Body of pancreas (tissue), 4 donors: ENCODE data around the gene ARHGAP15.

Source experiments
- CTCF ChIP-seq, 7 experiments: fragments of 450-650 bp in 4 of 7; fragments of 200-600 bp in 3 of 7; sonication (generic) in 3 of 7; IDR thresholded peaks; one replicate each; pipeline ENCODE4 v1.5.1; 2016 to 2019; ENCODE audit warnings: antibody characterized with exemption in 7 of 7
- POLR2A ChIP-seq, 3 donors: fragments of 450-650 bp; IDR thresholded peaks; one replicate each; pipeline ENCODE4 v1.6.1; 2016; ENCODE audit warnings: antibody characterized with exemption in 3 of 3, mild to moderate bottlenecking in 2 of 3

- TF ChIP-seq CTCF (IDR thresholded peaks at IDR 0.05) (no peak), POLR2A (IDR thresholded peaks at IDR 0.05) (no peak)
Measured at GRCh38 chr2:143729296-143729814, 600.1 kb downstream of the ARHGAP15 start.
